Fibroblast of villous mesenchyme (primary cell): ENCODE results near the gene FSTL4. TPM values are rescaled to one million over a fixed set of nuclear protein-coding genes. Genes with fewer than 3 reads are reported as not detected.
"Not testable (repeated sequence)": the region's sequence is repeated elsewhere in the genome, so short reads cannot be mapped to it uniquely, and the experiment has no call there.

Source experiments
- DNase-seq: peaks from one replicate; pipeline ENCODE4 v3.0.0-alpha.2; 2010; ENCODE audit warnings: low read depth
- H3K4me3 ChIP-seq: 2 replicates; pipeline ENCODE4 v1.5.1; 2011; ENCODE audit warnings: low read depth, mild to moderate bottlenecking, low read length
- CTCF ChIP-seq: IDR thresholded peaks from 2 replicates; pipeline ENCODE4 v1.5.1; 2012; ENCODE audit warnings: low read depth, mild to moderate bottlenecking, low read length; ENCODE audit not compliant: insufficient read depth
- total RNA-seq: library from RNA; depleted of rRNA; stranded (reverse); fragments of >200 nt; gene quantifications from 2 replicates; pipeline ENCODE4 v1.2.3, GENCODE V29; 2012

The FSTL4 gene
- total RNA-seq, 1 donor, result not detected

DNA sequence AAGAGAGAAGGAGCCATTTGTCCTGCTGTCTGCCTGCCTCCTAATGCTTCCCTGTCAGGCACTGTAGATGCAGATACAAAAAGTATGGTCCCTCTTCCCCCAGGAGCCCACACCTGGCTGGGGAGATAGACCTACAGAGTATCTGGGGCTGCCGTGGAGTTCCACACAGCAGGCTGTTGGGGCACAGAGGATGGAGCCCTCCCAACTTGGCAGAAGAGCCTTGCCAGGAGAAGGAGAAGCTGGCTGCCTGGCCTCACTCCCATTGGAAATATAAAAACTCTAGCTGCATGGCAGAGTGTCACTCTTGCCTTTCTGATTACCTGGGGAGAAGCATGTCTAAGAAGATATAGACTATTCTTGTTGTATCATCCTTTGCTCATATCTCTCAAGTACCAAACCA lies 160.4 kb downstream of the FSTL4 start:
- TF ChIP-seq CTCF, result no peak

DNA sequence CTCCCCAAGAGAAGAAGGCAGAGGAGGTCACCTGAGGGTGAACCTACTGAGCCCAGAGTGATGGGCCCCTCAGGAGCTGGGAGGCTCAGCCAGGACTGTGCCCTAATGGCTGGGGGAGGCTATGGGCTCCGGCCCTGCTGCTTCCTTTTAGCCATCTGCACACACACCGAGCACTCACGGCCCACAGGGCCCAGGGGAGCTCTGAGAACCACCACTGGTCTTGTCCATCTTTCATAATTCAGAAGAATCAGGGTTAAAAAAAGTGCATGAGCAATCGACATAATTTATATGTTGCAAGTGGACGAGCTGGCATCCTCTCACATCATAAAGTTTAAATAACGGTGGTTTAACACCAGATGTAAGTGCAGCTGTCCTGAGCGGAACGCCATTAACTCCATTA lies 162.1 kb downstream of the FSTL4 start:
- no peak overlapping the region for H3K4me3 ChIP-seq
- no peak for TF ChIP-seq CTCF
- no peak for DNase-seq

More for the DNA sequence above, 160.4 kb downstream of the FSTL4 start:
- H3K4me3 ChIP-seq, result no peak overlapping the region
- DNase-seq, result no peak

DNA sequence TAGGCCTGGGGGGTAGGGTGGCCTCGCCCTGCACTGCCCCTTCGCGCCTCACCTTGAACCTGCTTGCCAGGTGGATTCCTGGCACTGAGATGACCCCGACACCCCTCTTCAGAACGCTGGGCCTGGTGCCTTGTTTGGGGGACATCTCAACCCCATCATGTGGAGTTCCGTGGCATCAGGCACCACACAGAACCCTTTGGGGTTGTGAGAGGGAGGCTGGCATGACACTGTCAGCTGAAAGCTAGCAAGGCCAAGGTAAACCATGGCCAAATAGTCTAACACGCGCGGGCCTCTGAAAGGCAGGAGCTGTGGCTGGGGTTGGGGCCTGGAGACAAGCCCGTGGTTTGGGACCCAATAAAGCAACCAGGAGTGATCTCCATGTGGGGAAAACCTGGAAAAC lies 163.2 kb downstream of the FSTL4 start:
- no peak for DNase-seq
- TF ChIP-seq CTCF, result no peak
- H3K4me3 ChIP-seq, result no peak overlapping the region

DNA sequence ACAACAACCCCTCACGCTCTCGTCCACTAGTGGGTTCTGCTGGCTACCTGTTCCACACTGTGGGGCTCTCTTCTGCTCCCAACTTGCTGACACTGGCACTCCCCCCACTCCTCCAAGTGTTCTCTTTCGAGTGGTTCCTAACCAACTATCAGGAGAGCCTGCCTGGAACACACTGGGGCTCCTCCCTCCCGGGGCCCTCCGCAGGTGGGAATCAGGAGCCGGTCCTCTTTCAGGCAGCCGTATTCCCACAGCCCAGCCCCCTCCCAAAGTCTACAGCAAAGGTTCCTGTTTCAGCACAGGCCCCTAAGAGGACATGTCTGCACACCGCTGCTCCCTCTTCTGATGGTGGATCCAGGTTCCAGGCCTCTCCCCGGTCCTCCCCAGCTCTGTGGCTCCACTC lies 165.9 kb downstream of the FSTL4 start:
- no peak for TF ChIP-seq CTCF
- H3K4me3 ChIP-seq, result no peak overlapping the region
- DNase-seq, result no peak

- no peak overlapping the region for H3K4me3 ChIP-seq
- DNase-seq, result no peak
- TF ChIP-seq CTCF, result no peak
Measured at GRCh38 chr5:133445744-133446143, 166.6 kb downstream of the FSTL4 start.

DNA sequence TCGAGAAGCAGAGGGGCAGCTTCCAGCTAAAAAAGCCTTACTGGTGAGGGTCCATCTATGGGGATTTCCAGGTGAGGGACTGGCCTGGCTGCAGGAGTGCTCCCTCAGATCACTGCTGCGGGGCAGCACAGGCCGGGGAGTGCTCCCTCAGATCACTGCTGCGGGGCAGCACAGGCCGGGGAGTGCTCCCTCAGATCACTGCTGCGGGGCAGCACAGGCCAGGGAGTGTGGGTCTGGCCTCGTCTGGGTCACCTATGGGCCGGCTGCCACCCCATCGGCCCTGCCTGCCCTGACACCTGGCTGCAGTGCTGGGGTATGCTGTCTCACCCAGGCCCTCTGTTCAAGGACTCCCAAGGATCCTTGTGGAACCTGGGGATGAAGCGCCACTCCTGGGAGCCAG lies 167.1 kb downstream of the FSTL4 start:
- H3K4me3 ChIP-seq, DNase-seq: not testable (repeated sequence)

DNA sequence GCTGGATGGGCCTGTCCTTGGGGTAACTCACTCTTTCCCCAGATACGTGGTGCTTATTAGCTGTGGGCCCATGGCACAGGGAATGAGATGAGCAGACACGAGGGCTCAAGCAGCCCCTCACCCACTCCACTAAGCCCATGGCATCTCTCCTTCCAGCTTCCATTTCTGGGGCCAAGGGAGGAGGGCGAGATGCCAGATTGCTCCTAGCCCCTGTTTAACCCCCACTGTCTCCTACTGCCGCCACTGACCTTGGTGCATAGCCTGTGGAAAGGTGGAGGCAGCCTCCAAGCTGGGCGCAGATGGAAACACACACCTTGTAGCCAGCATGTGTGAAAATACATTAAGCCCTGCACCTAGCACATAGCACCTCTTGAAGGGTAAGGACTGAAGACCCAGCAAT lies 167.6 kb downstream of the FSTL4 start:
- DNase-seq, result no peak
- H3K4me3 ChIP-seq, result no peak overlapping the region
- no peak for TF ChIP-seq CTCF

DNA sequence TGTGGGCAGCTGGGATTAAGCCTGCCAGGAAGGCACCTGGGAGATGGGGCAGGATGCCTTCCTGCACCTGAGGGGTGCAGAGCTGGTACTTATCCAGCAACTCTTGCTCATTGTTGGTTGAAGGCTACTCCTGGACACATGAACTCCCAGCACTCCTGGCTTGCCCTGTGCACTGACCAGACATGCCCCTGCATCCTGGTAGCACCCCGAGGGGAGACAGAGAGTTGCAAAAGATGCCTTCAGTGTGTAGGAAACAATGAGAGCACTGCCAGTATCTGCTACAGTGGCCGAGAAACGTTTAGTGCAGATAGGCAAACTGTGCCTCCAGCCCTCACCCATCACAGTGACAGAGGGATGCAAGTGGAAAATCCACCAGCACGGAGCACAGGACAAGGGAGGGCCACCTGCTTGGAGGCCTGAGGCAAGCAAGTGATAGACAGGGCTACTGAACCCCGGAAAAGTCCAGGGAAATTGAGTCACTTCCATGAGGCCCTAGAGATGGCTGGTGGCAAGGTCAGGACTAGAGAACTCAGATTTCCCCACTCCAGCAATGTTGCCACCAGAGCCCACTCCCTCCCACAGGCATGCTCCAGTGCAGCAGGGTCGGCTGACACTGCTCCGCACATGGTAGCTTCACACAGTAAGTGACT lies 171.1 kb downstream of the FSTL4 start:
- no peak for DNase-seq
- H3K4me3 ChIP-seq, result no peak overlapping the region

More for the DNA sequence above, 171.1 kb downstream of the FSTL4 start:
- no peak for TF ChIP-seq CTCF
